GM19463 (cell line): Measurements from ENCODE around the gene PNISR.

Experiments
- ATAC-seq: cut with Tn5 transposase; IDR thresholded peaks from one replicate; pipeline ENCODE4 v1.9.1; 2021; ENCODE audit warnings: mild to moderate bottlenecking, moderate library complexity; ENCODE audit not compliant: unreplicated experiment

PNISR gene

DNA sequence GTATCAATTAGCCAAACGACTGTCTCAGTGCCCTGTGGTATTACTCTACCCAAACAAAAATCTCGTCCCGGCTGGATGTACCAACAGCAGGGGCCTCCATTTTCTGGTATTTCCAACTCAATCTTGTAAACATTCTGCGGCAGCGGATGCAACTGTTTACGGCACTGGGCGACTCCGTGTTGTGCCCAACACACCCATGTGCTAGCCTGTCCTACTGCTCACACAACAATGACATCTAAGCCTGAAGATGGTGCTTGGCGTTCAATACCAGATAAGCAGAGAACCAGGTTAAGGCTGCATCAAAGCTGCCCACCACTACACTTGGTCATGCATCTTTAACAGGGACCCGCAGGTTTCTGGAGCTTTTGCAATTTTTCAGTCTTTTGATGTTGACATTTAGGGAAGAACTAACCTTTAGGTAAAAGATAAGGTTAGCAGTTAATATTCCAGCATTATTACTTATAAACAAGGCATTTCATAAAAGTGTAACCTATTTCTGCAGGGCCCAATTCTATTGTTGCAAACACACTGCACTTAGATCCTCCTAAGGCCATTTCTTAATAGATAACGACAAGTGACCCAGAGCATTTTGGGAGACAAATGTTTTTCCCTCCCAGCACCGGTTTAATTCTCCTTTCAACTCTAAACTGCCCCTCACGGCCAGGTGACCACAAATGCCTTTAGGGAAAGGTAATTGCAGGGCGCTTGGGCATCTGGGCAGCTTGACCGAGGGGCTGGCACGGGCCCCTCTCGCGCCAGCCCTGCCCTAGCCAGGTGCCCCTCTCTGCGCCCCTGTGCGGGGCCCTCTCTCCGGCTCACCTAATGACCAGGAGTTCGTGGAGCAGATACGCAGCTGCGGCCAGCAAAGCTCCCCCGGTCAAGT is 76.6 kb downstream of the PNISR start:
- ATAC-seq = no peak
